ENCODE data around the gene PRR14.

PRR14 gene

DNA sequence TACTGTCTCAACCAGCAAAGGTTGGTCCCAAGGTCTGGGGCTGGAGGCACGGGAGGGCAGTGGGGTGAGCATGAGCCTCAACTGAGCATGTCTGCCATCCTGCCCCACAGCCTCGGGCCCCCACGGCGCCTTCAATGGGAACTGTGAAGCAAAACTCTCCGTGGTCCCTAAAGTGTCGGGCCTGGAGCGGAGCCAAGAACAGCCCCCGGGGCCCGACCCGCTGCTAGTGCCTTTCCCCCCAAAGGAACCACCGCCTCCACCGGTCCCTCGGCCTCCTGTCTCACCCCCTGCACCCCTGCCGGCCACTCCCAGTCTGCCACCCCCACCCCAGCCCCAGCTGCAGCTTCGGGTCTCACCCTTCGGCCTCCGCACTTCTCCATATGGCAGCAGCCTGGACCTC, 11.7 kb downstream of the PRR14 start:
- Mint-ChIP-seq H3K9me3 (no peaks in the 10 kb centered on the region), H3K27ac (peak overlapping the region; percentile 97), H3K27me3 (no peaks in the 10 kb centered on the region), H3K4me3 (peak overlapping the region; percentile 97), H3K36me3 (ENCODE audit: low read depth) (peaks cover 54% of the 10 kb centered on the region), H3K4me1 (ENCODE audit: low read depth) (peaks cover 38% of the 10 kb centered on the region)

DNA sequence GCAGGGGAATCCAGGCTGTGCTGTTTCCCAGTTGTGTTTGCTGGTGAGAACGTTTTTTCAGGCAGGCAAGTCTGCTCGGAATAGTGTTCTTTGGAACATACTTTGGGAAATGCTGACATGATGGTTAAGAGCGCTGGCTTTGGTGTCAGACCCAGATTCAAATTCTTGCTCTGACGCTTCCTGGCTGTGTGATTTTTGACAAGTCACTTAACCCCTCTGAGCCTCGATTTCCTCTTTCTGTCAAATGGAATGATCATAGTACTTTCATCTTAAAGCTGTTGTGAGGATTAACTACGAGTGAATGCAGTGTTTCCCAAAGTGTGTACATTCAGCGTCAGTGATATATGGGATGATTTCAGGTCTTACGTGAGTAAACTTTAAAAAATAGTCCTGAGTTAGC, 12.3 kb downstream of the PRR14 start:
- no peaks in the 10 kb centered on the region for H3K9me3 Mint-ChIP-seq
- no peaks in the 10 kb centered on the region for H3K27me3 Mint-ChIP-seq
- H3K4me3 Mint-ChIP-seq = peak overlapping the region; percentile 44
- peaks cover 35% of the 10 kb centered on the region for H3K4me1 Mint-ChIP-seq (ENCODE audit: low read depth)
- H3K36me3 Mint-ChIP-seq (ENCODE audit: low read depth) = peaks cover 57% of the 10 kb centered on the region
- peak overlapping the region; percentile 74 for H3K27ac Mint-ChIP-seq

DNA sequence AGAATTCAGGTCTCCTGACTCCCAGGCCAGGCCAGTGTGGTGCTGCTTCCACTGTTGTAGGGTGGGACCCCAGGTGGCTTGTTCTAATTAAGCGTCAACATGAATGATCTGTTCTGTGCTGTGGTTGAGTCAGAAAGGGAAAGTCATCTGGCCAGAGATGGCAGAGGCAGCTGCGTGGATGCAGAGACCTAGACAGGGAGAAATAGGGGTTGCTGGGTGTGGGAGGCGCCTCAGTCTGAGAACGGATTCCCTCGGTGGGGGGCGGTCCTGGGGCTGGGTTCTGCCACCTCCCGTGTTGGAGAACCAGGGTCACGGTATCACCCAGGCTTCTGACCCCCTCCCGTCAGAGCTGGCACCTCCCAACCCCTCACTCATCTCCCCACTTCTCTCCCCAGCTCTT, 13.1 kb downstream of the PRR14 start:
- H3K27ac Mint-ChIP-seq = peak overlapping the region; percentile 74
- no peaks in the 10 kb centered on the region for H3K9me3 Mint-ChIP-seq
- H3K36me3 Mint-ChIP-seq (ENCODE audit: low read depth) = peaks cover 59% of the 10 kb centered on the region
- H3K4me3 Mint-ChIP-seq = peak overlapping the region; percentile 44
- peaks cover 35% of the 10 kb centered on the region for H3K4me1 Mint-ChIP-seq (ENCODE audit: low read depth)
- H3K27me3 Mint-ChIP-seq = no peaks in the 10 kb centered on the region

DNA sequence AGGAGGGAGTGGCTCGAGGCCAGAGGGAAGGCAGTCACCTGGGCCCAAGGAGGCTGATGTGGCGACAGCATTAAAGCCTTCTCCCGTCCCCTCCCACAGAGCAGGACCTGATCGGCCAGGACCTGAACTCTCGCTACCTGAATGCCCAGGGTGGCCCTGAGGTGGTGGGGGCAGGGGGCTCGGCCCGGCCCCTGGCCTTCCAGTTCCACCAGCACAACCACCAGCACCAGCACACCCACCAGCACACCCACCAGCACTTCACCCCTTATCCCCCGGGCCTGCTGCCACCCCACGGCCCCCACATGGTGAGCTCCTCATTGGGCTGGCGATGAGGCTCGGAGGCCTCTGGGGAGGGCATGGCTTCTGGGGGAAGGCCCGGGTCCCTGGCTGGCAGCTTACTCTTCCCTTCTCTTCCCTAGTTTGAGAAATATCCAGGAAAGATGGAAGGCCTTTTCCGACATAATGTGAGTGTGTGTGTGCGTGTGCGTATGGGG, 13.9 kb downstream of the PRR14 start:
- H3K9me3 Mint-ChIP-seq = no peaks in the 10 kb centered on the region
- H3K4me3 Mint-ChIP-seq = no peak overlapping the region
- no peaks in the 10 kb centered on the region for H3K27me3 Mint-ChIP-seq
- H3K27ac Mint-ChIP-seq = peak overlapping the region; percentile 49
- peaks cover 59% of the 10 kb centered on the region for H3K36me3 Mint-ChIP-seq (ENCODE audit: low read depth)
- peaks cover 35% of the 10 kb centered on the region for H3K4me1 Mint-ChIP-seq (ENCODE audit: low read depth)

DNA sequence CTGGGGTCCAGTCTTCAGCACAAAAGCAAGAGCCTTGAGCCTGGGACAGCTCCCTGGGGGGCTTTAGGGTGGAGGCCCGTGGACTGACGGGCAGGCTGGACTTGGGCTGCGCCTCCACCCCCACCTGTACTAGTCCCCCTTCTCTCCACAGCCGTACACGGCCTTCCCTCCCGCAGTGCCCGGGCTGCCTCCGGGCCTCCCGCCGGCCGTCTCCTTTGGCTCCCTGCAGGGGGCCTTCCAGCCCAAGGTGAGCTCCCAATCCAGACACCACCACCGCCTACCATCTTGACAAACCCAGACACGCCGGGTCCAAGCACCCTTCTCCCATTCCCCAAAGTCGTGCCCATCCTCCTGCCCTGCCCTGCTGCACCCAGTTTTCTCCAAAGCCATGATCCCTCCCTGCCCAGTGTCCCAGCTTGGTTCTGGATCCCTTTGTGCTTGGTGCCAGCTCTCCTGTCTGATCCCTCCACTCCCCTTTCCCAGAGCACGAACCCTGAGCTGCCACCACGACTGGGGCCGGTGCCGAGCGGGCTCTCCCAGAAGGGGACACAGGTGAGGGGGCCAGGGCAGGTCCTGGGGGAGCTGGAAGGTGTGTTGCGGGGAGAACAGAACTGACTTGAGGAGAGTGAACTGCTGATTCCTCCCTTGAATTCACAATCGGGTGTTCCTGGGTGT, 14.5 kb downstream of the PRR14 start:
- Mint-ChIP-seq H3K4me3 (no peak overlapping the region), H3K27me3 (no peaks in the 10 kb centered on the region), H3K27ac (peak overlapping the region; percentile 49), H3K4me1 (ENCODE audit: low read depth) (peaks cover 35% of the 10 kb centered on the region), H3K9me3 (no peaks in the 10 kb centered on the region), H3K36me3 (ENCODE audit: low read depth) (peaks cover 59% of the 10 kb centered on the region)

DNA sequence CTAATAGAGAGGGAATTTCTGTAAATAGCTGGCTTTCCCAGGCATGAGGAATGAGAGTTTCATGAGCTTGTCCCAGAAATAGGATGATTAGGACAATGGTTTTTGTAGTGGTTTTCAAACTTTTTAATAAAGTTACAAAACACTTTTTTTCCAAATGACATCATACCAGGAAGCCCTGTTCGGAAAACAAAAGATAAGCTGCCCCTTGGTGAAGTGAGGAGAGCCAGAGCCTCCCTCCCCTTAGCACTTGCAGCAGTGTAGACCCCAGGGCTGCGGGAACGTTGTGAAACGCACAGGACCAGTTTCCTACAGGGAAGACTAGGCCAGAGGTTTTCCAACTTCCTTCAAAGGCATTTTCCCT, 15.1 kb downstream of the PRR14 start:
- Mint-ChIP-seq H3K4me3 (no peak overlapping the region), H3K36me3 (ENCODE audit: low read depth) (peaks cover 57% of the 10 kb centered on the region), H3K9me3 (no peaks in the 10 kb centered on the region), H3K4me1 (ENCODE audit: low read depth) (peaks cover 30% of the 10 kb centered on the region), H3K27ac (no peak overlapping the region), H3K27me3 (no peaks in the 10 kb centered on the region)

DNA sequence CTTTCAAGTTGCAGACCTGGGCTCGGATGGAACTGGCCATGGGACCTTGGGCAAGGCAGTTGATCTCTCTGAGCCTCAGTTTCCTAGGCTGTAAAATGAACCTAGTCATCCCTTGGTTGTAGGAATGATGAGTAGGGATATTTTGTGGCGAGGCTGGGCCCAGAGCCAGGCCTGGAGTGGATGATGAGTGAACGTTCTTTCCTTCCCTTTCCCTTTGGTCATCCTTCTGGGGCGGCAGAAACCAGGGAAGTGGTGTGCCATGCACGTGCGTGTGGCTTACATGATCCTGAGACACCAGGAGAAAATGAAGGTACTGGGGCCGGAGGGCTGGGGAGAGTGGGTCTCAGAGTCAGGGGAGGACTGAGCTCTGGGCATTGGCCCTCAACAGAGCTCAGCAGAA, 15.9 kb downstream of the PRR14 start:
- Mint-ChIP-seq H3K36me3 (ENCODE audit: low read depth) (peaks cover 52% of the 10 kb centered on the region), H3K4me3 (no peak overlapping the region), H3K27ac (no peak overlapping the region)

DNA sequence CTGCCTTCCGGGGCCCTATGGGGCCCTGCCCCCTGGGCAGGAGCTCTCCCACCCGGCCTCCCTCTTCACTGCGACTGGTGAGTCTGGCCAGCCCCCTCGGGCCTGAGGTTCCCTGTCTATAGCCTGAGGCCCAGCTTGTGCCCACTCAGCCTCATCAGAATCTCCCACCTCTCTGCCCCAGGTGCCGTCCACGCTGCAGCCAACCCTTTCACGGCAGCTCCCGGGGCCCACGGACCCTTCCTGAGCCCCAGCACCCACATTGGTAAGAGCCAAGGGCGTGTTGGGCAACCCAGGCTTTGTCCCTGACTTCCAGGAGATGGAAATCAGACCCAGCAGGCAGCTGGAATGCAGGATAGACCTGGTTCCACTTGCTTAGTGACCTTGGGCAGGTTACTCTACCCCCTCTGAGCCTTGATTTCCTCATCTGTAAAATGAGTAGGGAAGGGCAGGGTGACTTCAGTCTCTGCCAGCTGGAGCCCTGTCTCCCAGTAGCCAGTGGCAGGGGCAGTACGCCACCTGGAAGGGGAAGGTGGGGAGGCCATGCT, 16.7 kb downstream of the PRR14 start:
- Mint-ChIP-seq H3K27ac (peak overlapping the region; percentile 56), H3K27me3 (no peaks in the 10 kb centered on the region), H3K36me3 (ENCODE audit: low read depth) (peaks cover 50% of the 10 kb centered on the region), H3K4me3 (no peak overlapping the region), H3K9me3 (no peaks in the 10 kb centered on the region), H3K4me1 (ENCODE audit: low read depth) (peaks cover 15% of the 10 kb centered on the region)

More for the DNA sequence above, 15.9 kb downstream of the PRR14 start:
- Mint-ChIP-seq H3K27me3 (no peaks in the 10 kb centered on the region), H3K9me3 (no peaks in the 10 kb centered on the region), H3K4me1 (ENCODE audit: low read depth) (peaks cover 21% of the 10 kb centered on the region)

DNA sequence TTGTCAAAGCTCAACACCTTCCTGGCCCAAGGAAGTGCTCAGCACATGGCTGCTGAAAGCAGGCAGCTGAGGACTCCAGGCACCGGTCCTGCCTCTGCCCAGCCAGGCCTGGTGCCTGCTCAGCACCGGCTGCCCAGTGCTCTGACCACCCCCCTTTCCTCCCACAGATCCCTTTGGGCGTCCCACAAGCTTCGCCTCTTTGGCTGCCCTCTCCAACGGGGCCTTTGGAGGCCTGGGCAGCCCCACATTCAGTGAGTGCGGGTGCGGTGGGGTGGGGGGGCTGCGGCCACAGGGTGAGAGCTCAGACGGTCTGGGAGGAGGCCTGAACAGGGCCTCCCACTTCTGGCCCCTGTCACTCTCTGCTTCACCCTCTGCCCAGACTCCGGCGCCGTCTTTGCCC, 17.6 kb downstream of the PRR14 start:
- H3K27me3 Mint-ChIP-seq = no peaks in the 10 kb centered on the region

DNA sequence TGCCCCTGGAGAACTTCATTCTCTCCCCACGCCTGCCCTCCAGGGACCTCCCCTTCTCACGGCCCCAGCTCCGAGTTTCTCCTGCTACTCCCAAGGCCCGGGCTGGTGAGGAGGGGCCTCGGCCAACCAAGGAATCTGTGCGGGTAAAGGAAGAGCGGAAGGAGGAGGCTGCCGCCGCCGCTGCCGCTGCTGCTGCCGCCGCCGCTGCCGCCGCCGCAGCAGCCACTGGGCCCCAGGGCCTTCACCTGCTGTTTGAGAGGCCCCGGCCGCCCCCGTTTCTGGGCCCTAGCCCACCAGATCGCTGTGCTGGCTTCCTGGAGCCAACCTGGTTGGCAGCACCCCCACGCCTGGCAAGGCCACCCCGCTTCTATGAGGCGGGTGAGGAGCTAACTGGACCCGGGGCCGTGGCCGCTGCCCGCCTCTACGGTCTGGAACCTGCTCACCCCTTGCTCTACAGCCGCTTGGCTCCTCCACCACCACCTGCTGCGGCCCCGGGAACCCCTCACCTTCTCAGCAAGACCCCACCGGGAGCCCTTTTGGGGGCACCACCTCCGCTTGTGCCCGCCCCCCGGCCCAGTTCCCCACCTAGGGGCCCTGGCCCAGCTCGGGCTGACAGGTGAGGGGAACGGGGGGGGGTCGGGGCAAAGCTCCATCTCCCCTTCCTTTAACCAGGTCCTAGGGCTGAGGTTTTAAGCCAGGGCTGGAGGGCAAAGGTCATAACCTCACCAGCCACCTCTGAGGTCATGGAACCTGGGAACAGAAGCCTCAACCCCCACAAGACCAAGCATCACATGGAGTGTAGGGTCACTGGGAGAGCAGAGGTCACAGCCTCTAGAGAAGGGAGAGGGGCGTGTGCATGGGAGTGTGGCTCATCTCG, 18.5 kb downstream of the PRR14 start:
- Mint-ChIP-seq H3K27me3 (no peaks in the 10 kb centered on the region), H3K27ac (no peak overlapping the region), H3K9me3 (no peaks in the 10 kb centered on the region), H3K36me3 (ENCODE audit: low read depth) (peaks cover 37% of the 10 kb centered on the region), H3K4me1 (ENCODE audit: low read depth) (no peaks in the 10 kb centered on the region), H3K4me3 (no peak overlapping the region)

More for the DNA sequence above, 17.6 kb downstream of the PRR14 start:
- Mint-ChIP-seq H3K9me3 (no peaks in the 10 kb centered on the region), H3K27ac (no peak overlapping the region), H3K4me3 (no peak overlapping the region), H3K36me3 (ENCODE audit: low read depth) (peaks cover 43% of the 10 kb centered on the region), H3K4me1 (ENCODE audit: low read depth) (peaks cover 6% of the 10 kb centered on the region)

DNA sequence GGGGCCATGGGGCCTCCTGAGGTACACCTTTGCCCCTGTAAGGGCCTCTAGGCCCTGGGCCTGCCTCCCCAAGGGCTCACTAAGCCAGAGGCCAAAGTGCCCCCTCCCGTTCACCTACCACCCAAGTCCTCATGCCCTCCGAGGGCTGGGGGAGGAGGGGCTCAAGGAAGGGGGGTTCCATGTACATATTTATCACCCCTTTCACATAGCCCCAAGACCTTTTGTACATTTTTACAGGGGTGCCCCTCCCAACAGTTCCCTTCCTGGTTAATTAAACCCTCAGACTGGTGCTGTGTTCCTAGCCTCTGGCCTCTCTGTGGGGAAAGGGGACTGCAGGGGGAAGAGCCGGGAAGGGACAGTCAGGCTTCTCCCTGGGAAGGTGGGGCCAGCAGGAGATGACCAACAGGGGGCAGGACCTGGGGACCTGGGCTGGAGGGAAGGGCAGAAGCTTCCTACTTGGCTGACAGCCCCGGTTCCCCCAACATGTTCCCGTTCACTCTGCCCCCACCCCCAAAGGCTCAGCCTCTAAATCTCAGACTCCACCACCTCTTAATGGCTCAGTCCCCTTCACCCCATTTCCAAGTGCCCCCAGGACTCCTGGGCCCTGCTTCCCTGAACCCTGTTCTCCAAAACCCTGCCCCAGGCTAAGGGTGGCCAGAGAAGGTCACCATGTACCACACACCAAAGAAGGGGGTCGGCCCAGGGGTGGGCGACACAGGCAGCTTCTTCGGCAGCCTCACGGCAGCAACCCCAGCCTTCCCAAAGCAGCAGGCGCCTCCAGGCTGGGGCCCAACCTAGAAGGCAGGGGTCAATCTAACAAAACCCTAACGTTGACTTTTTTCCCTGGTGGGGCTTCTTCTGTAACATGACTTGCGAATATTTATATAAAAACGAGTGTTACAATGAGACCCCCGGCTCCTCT, 19.4 kb downstream of the PRR14 start:
- Mint-ChIP-seq H3K4me1 (ENCODE audit: low read depth) (no peaks in the 10 kb centered on the region), H3K36me3 (ENCODE audit: low read depth) (peaks cover 32% of the 10 kb centered on the region), H3K4me3 (no peak overlapping the region), H3K27me3 (no peaks in the 10 kb centered on the region), H3K9me3 (no peaks in the 10 kb centered on the region), H3K27ac (no peak overlapping the region)

DNA sequence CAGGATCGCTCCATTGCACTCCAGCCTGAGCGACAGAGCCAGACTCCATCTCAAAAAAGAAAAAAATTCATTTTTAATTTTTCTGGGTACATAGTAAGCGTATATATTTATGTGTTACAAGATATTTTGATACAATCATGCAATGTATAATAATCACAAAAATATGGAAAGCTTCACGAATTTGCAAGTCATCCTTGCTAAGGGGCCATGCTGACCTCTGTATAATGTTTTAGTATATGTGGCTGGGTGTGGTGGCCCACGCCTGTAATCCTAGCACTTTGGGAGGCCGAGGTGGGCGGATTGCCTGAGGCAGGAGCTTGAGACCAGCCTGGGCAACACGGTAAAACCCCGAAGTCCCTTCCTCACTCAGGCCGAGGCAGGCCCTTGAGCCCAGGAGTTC, 24.4 kb downstream of the PRR14 start:
- no peaks in the 10 kb centered on the region for H3K4me1 Mint-ChIP-seq (ENCODE audit: low read depth)
- H3K4me3 Mint-ChIP-seq = no peak overlapping the region
- H3K9me3 Mint-ChIP-seq = no peaks in the 10 kb centered on the region
- H3K36me3 Mint-ChIP-seq (ENCODE audit: low read depth) = peaks cover 10% of the 10 kb centered on the region
- H3K27me3 Mint-ChIP-seq = no peaks in the 10 kb centered on the region
- H3K27ac Mint-ChIP-seq = no peak overlapping the region

DNA sequence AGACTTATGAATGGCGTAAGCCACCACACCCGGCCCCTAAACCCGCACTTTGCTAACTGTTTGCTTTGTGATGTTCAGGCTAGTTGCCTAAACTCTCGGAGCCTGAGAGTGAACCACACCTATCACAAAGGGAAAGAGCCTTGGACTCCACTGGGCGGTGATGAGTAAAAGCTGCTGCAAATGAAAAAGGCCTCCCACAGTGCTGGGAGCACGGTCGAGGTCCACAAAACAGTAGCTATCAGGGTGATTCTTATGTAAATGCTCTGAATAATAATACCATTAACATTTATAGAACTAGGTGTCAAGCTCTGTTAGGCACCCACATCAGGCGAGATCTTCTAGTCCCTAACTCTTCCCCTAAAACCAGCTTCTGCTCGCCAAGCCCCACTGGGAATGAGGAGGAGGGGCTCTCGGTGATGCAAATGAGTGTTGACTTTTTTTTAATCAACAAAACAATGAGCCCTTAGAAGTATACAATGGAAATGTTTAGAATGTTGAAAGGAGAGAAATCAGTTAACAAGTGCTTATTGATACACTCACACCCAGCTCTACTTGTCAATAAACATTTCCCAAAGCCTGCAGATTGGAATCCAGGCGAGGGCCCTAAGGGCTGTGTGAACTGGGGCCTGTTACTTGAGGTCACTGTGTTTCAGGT, 27.3 kb downstream of the PRR14 start:
- Mint-ChIP-seq H3K4me1 (ENCODE audit: low read depth) (no peaks in the 10 kb centered on the region), H3K4me3 (no peak overlapping the region), H3K36me3 (ENCODE audit: low read depth) (no peaks in the 10 kb centered on the region), H3K9me3 (no peaks in the 10 kb centered on the region), H3K27ac (no peak overlapping the region), H3K27me3 (no peaks in the 10 kb centered on the region)

DNA sequence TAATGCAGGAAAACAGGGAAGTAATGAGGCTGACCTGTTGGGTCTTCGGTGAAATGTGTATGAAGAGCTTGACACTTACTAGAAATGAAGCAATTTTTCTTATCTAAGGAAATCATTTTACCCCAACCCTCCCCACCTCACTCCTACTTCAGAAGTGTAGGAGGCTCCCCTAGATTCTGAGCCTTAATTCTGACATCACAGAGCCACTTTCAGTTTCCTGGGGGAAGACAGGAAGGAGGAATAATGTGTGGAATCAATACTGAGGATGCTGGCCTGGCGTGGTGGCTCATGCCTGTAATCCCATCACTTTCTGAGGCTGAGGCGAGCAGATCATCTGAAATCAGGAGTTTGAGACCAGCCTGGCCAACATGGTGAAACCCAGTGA, 27.8 kb downstream of the PRR14 start:
- Mint-ChIP-seq H3K36me3 (ENCODE audit: low read depth) (no peaks in the 10 kb centered on the region), H3K9me3 (no peaks in the 10 kb centered on the region), H3K27ac (no peak overlapping the region), H3K4me3 (no peak overlapping the region), H3K27me3 (no peaks in the 10 kb centered on the region), H3K4me1 (ENCODE audit: low read depth) (no peaks in the 10 kb centered on the region)
